NCI-H526 (cell line): ENCODE results near the gene IL32.

Source experiments
- DNase-seq, 2 experiments: peaks; one replicate each; lab custom pipeline; 2025; lab: John Stamatoyannopoulos, UW

IL32 gene

GRCh38 chr16:3027983-3028715, 37.3 kb upstream of the IL32 start:
- DNase-seq = peak; percentile 37 to 87

- DNase-seq = no peak
Observed at GRCh38 chr16:3028716-3029319, 36.6 kb upstream of the IL32 start.

- DNase-seq = peak in 1 of 2 experiments; percentile 34
Observed at GRCh38 chr16:3029491-3030221, 35.8 kb upstream of the IL32 start.

- DNase-seq = no peak
Observed at GRCh38 chr16:3030222-3031212, 34.9 kb upstream of the IL32 start.

- no peak for DNase-seq
Observed at GRCh38 chr16:3032624-3033023, 32.8 kb upstream of the IL32 start.

GRCh38 chr16:3035289-3035971, 30.0 kb upstream of the IL32 start:
- no peak for DNase-seq

GRCh38 chr16:3035972-3036725, 29.3 kb upstream of the IL32 start:
- DNase-seq = no peak

- peak in 1 of 2 experiments; percentile 17 for DNase-seq
Observed at GRCh38 chr16:3036726-3037315, 28.6 kb upstream of the IL32 start, which contains the start of gene BICDL2. BICDL2 (minus strand) TSS chr16:3036944; CDS start chr16:3035496, 1,448 bp downstream.

DNA sequence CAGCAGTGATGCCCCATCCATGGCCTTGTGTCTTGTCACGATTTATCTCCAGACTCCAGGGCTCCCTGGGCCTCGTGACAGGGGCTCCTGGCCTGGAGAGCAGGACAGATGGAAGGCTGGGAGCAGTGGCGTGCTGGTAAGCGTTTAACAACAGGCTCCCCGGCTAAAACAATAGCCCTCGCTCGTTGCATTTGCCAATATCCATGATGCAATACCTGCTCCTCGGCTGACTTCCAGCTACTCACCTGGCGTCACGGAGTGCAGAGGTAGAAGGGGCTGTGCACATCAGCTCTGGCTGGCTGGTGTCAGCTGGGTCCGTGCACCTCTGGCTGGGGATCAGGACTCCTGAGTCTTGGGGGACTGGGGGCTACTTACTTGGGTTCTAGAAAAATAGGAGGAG, 27.2 kb upstream of the IL32 start:
- peak in 1 of 2 experiments; percentile 31 for DNase-seq

DNA sequence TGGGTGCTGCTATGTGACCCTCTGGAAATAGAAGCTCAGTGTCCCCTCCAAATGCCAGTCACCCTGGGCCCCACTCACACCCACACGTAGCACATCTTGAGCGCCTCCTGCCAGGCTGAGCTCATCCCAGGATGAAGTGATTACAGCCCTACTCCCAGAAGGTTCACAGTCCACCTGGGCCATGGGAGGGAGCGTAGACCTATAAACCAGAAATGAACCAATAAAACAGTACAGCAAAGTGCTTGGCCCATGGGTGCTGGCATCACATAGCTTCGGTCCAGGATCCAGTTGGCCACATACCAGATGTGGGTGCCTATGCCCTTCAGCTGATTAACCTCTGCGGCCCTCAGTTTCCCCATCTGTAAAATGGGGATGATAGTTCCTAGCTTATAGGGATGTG, 26.5 kb upstream of the IL32 start:
- no peak for DNase-seq

DNA sequence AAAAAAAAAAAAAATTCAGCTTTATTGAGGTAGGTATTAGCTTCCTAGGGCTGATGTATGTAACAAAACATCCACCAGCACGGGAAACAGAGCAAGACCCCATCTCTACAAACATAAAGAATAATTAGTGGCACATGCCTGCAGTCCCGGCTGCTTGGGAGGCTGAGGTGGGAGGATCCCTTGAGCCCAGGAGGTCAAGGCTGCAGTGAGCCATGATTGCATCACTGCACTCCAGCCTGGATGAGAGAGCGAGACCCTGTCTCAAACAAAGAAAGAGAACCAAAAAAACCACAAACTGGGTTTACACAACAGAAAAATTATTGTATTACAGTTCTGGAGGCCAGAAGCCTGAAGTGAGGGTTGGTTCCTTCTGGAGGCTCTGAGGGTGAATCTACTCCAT, 23.1 kb upstream of the IL32 start:
- no peak for DNase-seq

DNA sequence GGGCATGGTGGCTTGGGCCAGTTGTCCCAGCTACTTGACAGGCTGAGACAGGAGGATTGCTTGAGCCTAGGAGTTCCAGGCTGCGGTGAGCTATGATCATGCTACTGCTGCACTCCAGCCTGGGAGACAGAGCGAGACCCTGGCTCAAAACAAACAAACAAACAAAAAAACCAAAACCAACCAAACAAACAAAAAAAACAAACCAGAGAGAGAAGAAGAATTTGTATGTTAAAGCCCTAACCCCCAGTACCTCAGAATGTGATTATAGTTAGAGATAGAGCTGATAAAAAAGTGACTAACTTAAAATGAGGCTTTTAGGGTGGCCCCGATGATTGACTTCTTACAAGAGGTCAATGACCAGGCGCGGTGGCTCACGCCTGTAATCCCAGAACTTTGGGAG, 20.7 kb upstream of the IL32 start:
- no peak for DNase-seq

DNA sequence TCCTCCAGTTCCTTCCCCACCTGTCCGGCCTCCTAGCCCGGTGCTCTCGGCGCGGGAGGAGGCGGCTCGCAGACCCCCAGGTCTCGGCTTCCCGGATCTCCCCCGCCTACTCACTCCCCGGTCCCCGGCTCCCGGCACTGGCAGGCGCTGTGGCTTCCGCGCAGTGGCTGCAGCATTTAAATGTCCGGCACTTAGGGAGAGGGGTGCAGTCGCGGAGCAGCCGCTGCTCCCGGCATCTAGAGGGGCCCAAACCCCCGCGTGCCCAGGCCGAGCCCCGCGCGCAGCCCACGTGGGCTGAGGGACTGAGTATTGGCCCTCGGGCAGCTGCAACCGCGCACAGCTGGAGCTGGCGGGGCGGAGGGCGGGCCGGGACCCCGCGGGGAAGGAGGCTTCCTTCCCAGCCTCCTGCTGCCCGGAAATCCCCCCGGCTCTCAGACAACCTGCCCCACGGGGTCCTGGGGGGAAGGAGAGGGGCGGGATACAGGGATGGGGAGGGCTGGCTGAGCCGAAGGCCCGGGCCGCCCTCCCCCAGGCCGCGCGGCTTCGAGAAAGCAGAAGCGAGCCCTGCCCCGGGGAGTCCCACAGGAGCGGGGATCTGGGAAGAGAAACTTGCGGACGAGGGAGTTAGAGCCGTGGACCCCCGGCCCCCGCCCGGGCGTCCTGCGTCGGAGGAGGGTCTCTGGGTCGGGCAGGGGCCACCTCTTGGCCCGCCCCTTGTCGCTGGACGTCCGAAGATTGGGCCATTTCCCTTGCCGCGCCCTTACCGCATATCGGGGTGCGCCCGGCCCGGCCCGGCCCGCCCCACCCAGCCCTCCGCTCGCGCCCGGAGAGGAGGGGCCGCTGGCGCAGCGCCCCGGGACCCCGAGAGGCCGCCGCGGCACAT, 19.4 kb upstream of the IL32 start, which contains the start of gene MMP25:
Gene MMP25 (plus strand): TSS at position 804 of the 883 bp plus-strand sequence. CDS start 357 bp downstream, outside the sequence.
- no peak for DNase-seq

DNA sequence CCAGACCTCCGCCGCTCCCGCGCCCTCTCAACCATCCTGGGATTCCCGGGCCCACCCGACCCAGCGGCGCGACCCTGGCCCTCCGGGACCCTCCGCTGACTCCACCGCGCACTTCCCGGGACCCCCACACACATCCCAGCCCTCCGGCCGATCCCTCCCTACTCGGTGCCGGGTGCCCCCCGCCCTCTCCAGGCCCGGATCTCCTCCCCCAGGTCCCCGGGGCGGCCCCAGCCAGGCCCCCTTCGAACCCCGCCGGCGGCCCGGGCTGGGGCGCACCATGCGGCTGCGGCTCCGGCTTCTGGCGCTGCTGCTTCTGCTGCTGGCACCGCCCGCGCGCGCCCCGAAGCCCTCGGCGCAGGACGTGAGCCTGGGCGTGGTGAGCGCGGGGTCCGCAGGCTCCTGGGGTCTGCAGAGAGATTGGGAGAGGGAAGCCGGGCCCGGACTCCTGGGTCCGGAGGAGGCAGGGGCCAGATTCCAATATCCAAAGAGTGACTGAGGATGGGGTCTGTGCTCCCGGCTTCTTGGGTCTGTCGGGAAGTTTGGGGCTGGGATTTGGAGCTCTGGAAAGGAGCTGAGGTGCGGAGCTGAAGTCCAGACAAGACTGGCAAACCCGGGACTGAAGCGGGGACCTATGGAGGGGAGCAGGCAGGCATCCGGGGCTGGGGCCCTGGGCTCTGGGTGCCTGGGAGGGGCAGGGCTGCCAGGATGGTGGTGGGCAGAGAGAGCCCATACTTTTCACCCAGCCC, 18.6 kb upstream of the IL32 start:
- DNase-seq = no peak

DNA sequence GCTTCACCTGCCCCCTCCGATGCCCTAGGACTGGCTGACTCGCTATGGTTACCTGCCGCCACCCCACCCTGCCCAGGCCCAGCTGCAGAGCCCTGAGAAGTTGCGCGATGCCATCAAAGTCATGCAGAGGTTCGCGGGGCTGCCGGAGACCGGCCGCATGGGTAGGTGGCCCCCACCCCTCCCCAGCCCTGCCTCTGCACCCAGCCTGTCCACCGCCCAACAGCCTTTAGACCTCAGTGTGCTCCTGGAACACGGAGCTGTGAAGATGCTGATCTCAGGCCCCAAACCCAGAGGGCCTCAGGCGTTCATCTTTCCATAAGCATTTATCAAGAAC, 18.1 kb upstream of the IL32 start:
- no peak for DNase-seq

- no peak for DNase-seq
Observed at GRCh38 chr16:3049921-3050481, 15.4 kb upstream of the IL32 start.

DNA sequence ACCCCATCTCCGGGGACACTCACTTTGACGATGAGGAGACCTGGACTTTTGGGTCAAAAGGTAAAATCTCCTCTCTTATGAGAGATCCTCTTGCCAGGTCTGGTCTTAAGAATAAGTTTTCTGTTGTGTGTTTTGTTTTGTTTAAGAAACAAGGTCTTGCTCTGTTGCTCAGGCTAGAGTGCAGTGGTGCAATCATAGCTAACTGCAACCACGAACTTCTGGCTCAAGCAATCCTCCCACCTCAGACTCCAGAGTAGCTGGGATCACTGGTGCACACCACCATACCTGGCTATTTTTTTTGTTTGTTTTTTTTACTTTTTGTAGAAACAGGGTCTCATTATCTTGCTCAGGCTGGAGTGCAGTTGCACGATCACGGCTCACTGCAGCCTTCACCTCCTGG, 15.0 kb upstream of the IL32 start:
- DNase-seq = no peak

- DNase-seq = no peak
Observed at GRCh38 chr16:3051009-3051408, 14.4 kb upstream of the IL32 start.
